CD14-positive monocyte (primary cell): ENCODE data around the gene PTPRD. TPM values are rescaled to one million over a fixed set of nuclear protein-coding genes. Genes with fewer than 3 reads are reported as not detected.

ENCODE experiments used
- DNase-seq, 3 donors: peaks; one replicate each; pipeline ENCODE4 v3.0.0-alpha.2; 2011 to 2022
- H2AFZ ChIP-seq: 2 replicates; pipeline ENCODE4 v1.6.0; 2012; ENCODE audit warnings: mild to moderate bottlenecking, low read depth, low read length, inconsistent platforms; ENCODE audit not compliant: insufficient read depth, poor library complexity, severe bottlenecking
- H3K27ac ChIP-seq, 2 donors: 1 replicate in 1 of 2; 2 replicates in 1 of 2; pipeline ENCODE4 v1.5.1; 2012 to 2013; ENCODE audit warnings: low read length in 2 of 2, control low read depth in 1 of 2, inconsistent platforms in 1 of 2, low read depth in 1 of 2, mild to moderate bottlenecking in 1 of 2
- H3K27me3 ChIP-seq, 2 donors: one replicate each; pipeline versions ENCODE4 v1.6.0 to v1.6.1; 2011 to 2013; ENCODE audit warnings: low read length in 2 of 2; ENCODE audit not compliant: control insufficient read depth in 2 of 2, insufficient read depth in 2 of 2
- H3K36me3 ChIP-seq, 2 donors: replicated peaks in 1 of 2; 1 replicate in 1 of 2; 2 replicates in 1 of 2; pipeline versions ENCODE4 v1.5.1 to v1.6.1; 2012 to 2013; ENCODE audit warnings: low read length in 2 of 2, control low read depth in 1 of 2, inconsistent platforms in 1 of 2, mild to moderate bottlenecking in 1 of 2; ENCODE audit not compliant: insufficient read depth in 2 of 2, control insufficient read depth in 1 of 2
- H3K4me1 ChIP-seq, 2 donors: 1 replicate in 1 of 2; 2 replicates in 1 of 2; pipeline versions ENCODE4 v1.5.1 to v1.6.1; 2012 to 2013; ENCODE audit warnings: low read length in 2 of 2, control low read depth in 1 of 2, inconsistent platforms in 1 of 2, mild to moderate bottlenecking in 1 of 2, moderate library complexity in 1 of 2; ENCODE audit not compliant: insufficient read depth in 2 of 2, control insufficient read depth in 1 of 2
- H3K4me2 ChIP-seq: replicated peaks from 2 replicates; pipeline ENCODE3; 2012; ENCODE audit warnings: low read length, moderate library complexity, mild to moderate bottlenecking; ENCODE audit not compliant: poor library complexity, severe bottlenecking; ENCODE audit errors: extremely low read depth
- H3K4me3 ChIP-seq, 3 experiments: fragments of 200-600 bp in 1 of 3; sonication (generic) in 1 of 3; replicated peaks in 1 of 3; 1 replicate in 2 of 3; 2 replicates in 1 of 3; pipeline ENCODE4 v1.5.1; 2011 to 2013; ENCODE audit warnings: low read length in 3 of 3, mild to moderate bottlenecking in 3 of 3, control low read depth in 2 of 3, low read depth in 2 of 3, inconsistent platforms in 1 of 3, moderate library complexity in 1 of 3
- H3K79me2 ChIP-seq: 2 replicates; pipeline ENCODE4 v1.6.0; 2012; ENCODE audit warnings: mild to moderate bottlenecking, control low read depth, inconsistent platforms, low read length, moderate library complexity; ENCODE audit not compliant: insufficient read depth
- H3K9ac ChIP-seq: 2 replicates; pipeline ENCODE4 v1.6.0; 2017; ENCODE audit warnings: low read length, mild to moderate bottlenecking; ENCODE audit not compliant: insufficient read depth, poor library complexity, severe bottlenecking
- H3K9me3 ChIP-seq, 2 donors: replicated peaks in 1 of 2; 1 replicate in 1 of 2; 2 replicates in 1 of 2; pipeline versions ENCODE4 v1.5.1 to v1.6.1; 2012 to 2013; ENCODE audit warnings: low read length in 2 of 2, control low read depth in 1 of 2; ENCODE audit not compliant: control insufficient read depth in 1 of 2, insufficient read depth in 1 of 2
- H4K20me1 ChIP-seq: 2 replicates; pipeline ENCODE4 v1.6.0; 2012; ENCODE audit warnings: mild to moderate bottlenecking, low read length, control low read depth, moderate library complexity; ENCODE audit not compliant: insufficient read depth
- H3K27ac Mint-ChIP-seq, 7 donors: one replicate each; pipeline ENCODE4 v1.8.0; 2020; ENCODE audit warnings: mild to moderate bottlenecking in 7 of 7, mixed read lengths in 7 of 7, moderate library complexity in 6 of 7, inconsistent platforms in 2 of 7
- H3K27me3 Mint-ChIP-seq, 3 donors: one replicate each; pipeline ENCODE4 v1.8.0; 2021 to 2022; ENCODE audit warnings: low read depth in 3 of 3, mild to moderate bottlenecking in 3 of 3, mixed read lengths in 3 of 3, moderate library complexity in 3 of 3, inconsistent platforms in 1 of 3
- H3K36me3 Mint-ChIP-seq, 2 donors: one replicate each; pipeline ENCODE4 v1.8.0; 2020; ENCODE audit warnings: mixed read lengths in 2 of 2, inconsistent platforms in 1 of 2, mild to moderate bottlenecking in 1 of 2
- H3K4me1 Mint-ChIP-seq: one replicate; pipeline ENCODE4 v1.8.0; 2020; ENCODE audit warnings: mild to moderate bottlenecking, mixed read lengths
- H3K4me3 Mint-ChIP-seq, 2 donors: one replicate each; pipeline ENCODE4 v1.8.0; 2020; ENCODE audit warnings: mild to moderate bottlenecking in 2 of 2, mixed read lengths in 2 of 2, moderate library complexity in 1 of 2
- H3K9me3 Mint-ChIP-seq, 7 donors: one replicate each; pipeline ENCODE4 v1.8.0; 2020 to 2022; ENCODE audit warnings: mixed read lengths in 7 of 7, mild to moderate bottlenecking in 6 of 7, moderate library complexity in 6 of 7, inconsistent platforms in 2 of 7
- WGBS: methylation state at CpG from one replicate; pipeline ENCODE4 v1.1.5; 2013; ENCODE audit warnings: missing lambda C conversion rate; ENCODE audit not compliant: insufficient coverage; 5-methylcytosine and 5-hydroxymethylcytosine counted together
- intact Hi-C, 2 donors: fragments of 100-400 bp; cut with micrococcal nuclease; formaldehyde crosslinking; loops; one replicate each; pipeline versions ENCODE4 v1.15.0 to v1.15.1; 2023
- polyA plus RNA-seq, 3 donors: library from polyadenylated mRNA; depleted of rRNA in 1 of 3; unstranded in 2 of 3; stranded (reverse) in 1 of 3; fragments of 300-500 nt in 2 of 3; fragments of >200 nt in 1 of 3; fragmentation: Illumina TruSeq in 2 of 3; gene quantifications; 1 replicate in 2 of 3; 2 replicates in 1 of 3; pipeline ENCODE4 v1.2.3, GENCODE V29; 2012 to 2021
- TF ChIP-seq, protein P1 (sequence below): fragments of 200-600 bp; IDR thresholded peaks from one replicate; pipeline ENCODE4 v1.8.0; 2022; ENCODE audit warnings: antibody characterized with exemption, mild to moderate bottlenecking

Gene PTPRD
- polyA plus RNA-seq, 3 donors: not detected

DNA sequence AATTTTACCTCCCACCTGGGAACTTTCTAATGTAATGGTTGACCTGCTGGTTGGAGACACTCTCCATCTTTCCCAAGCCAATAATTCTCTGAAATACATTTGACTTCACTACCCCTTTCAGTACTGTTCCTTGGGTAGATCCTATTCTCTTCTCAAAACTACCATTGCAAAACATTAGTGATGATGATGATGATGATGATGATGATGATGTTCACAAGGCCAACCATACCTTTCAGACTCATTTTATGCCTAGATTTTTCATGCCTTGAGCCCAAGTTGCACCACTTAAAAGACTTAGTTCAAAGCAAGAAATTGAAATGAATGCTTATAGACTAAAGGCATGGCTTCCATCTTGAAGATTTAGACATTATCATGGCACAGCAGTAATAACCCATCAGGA, 1672.2 kb downstream of the PTPRD start:
- Mint-ChIP-seq H3K9me3 (peaks cover 0 to 7% (median 0%) of the 10 kb centered on the region in 7 donors), H3K27ac (no peak overlapping the region), H3K27me3 (peaks cover 0 to 2% (median 0%) of the 10 kb centered on the region in 3 donors), H3K4me3 (no peak overlapping the region), H3K36me3 (no peaks in the 10 kb centered on the region), H3K4me1 (no peaks in the 10 kb centered on the region)
- Histone ChIP-seq H3K4me2 (no peak overlapping the region), H3K9ac (no peak overlapping the region), H3K27ac (no peak overlapping the region), H3K4me3 (no peak overlapping the region), H3K27me3 (no peaks in the 10 kb centered on the region), H3K36me3 (no peaks in the 10 kb centered on the region), H3K4me1 (no peaks in the 10 kb centered on the region), H3K9me3 (peaks cover 0 to 3% of the 10 kb centered on the region in 2 donors), H4K20me1 (no peaks in the 10 kb centered on the region), H2AFZ (no peak overlapping the region), H3K79me2 (no peaks in the 10 kb centered on the region)
- intact Hi-C loops: no loop called here
- no peak for DNase-seq
- TF ChIP-seq, protein P1, sequence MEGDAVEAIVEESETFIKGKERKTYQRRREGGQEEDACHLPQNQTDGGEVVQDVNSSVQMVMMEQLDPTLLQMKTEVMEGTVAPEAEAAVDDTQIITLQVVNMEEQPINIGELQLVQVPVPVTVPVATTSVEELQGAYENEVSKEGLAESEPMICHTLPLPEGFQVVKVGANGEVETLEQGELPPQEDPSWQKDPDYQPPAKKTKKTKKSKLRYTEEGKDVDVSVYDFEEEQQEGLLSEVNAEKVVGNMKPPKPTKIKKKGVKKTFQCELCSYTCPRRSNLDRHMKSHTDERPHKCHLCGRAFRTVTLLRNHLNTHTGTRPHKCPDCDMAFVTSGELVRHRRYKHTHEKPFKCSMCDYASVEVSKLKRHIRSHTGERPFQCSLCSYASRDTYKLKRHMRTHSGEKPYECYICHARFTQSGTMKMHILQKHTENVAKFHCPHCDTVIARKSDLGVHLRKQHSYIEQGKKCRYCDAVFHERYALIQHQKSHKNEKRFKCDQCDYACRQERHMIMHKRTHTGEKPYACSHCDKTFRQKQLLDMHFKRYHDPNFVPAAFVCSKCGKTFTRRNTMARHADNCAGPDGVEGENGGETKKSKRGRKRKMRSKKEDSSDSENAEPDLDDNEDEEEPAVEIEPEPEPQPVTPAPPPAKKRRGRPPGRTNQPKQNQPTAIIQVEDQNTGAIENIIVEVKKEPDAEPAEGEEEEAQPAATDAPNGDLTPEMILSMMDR: no peak

DNA sequence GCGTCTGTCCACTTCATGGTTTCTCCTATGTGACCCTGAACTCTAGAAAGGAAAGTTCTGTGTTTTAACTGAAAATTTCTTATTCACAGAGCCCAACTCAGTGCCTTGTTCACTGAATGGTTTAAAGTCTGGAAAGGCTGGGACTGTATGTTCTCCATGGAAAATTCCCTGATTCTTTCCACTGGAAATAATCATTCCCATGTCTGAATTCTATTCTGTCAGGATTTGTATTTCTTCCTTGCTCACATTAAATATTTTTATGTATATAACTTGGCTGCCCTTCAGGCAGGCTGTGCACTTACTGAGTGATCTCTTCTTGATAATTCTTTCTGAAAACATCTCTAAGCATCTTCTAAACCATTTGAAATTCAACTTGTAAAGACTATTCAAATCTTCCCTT, 1686.3 kb downstream of the PTPRD start:
- Histone ChIP-seq H3K79me2 (no peaks in the 10 kb centered on the region), H3K4me2 (no peak overlapping the region), H4K20me1 (no peaks in the 10 kb centered on the region), H3K9me3 (no peaks in the 10 kb centered on the region), H3K4me3 (no peak overlapping the region), H3K27me3 (no peaks in the 10 kb centered on the region), H2AFZ (no peak overlapping the region), H3K36me3 (no peaks in the 10 kb centered on the region), H3K27ac (no peak overlapping the region), H3K4me1 (no peaks in the 10 kb centered on the region), H3K9ac (no peak overlapping the region)
- intact Hi-C loops: no loop called here
- no peak overlapping the region for H3K27ac Mint-ChIP-seq
- TF ChIP-seq, protein P1: no peak
- peaks cover under 1 to 6% (median 3%) of the 10 kb centered on the region in 7 donors for H3K9me3 Mint-ChIP-seq
- H3K27me3 Mint-ChIP-seq: peaks cover 0 to 3% (median 0%) of the 10 kb centered on the region in 3 donors
- H3K4me1 Mint-ChIP-seq: no peaks in the 10 kb centered on the region
- H3K36me3 Mint-ChIP-seq: no peaks in the 10 kb centered on the region
- WGBS: no CpG with 5 or more reads among the region's 1 CpG
- no peak for DNase-seq
- no peak overlapping the region for H3K4me3 Mint-ChIP-seq
